Midbrain (tissue), 1 donor: ENCODE data around the gene IPO4.

Experiments used
- DNase-seq: peaks from one replicate; lab custom pipeline; 2025; lab: John Stamatoyannopoulos, UW

The IPO4 gene

GRCh38 chr14:24146978-24147760 is 41.4 kb downstream of the IPO4 start, which contains the start of gene RNF31:
RNF31 (plus strand) TSS chr14:24147498; CDS start chr14:24147699, 201 bp downstream.
- peak; percentile 99 for DNase-seq

- DNase-seq: peak; percentile 77
Measured at GRCh38 chr14:24146453-24146977, 42.1 kb downstream of the IPO4 start, which contains the start of gene PSME2. PSME2 (minus strand) TSS chr14:24146610; CDS start chr14:24146581, 29 bp downstream.

GRCh38 chr14:24145690-24146452 is 42.7 kb downstream of the IPO4 start:
- DNase-seq: no peak

GRCh38 chr14:24145219-24145618 is 43.4 kb downstream of the IPO4 start:
- DNase-seq: no peak

- no peak for DNase-seq
Measured at GRCh38 chr14:24144451-24144850, 44.2 kb downstream of the IPO4 start.

GRCh38 chr14:24143511-24143910 is 45.1 kb downstream of the IPO4 start:
- no peak for DNase-seq

- peak; percentile 99 for DNase-seq
Measured at GRCh38 chr14:24141097-24141880, 47.3 kb downstream of the IPO4 start, which contains the start of gene EMC9. EMC9 (minus strand) TSS chr14:24141591; CDS start chr14:24141304, 287 bp downstream.

GRCh38 chr14:24139272-24139934 is 49.2 kb downstream of the IPO4 start:
- DNase-seq: no peak

- no peak for DNase-seq
Measured at GRCh38 chr14:24138396-24139271, 50.0 kb downstream of the IPO4 start.

GRCh38 chr14:24137529-24138395 is 50.9 kb downstream of the IPO4 start:
- no peak for DNase-seq

GRCh38 chr14:24136684-24137528 is 51.7 kb downstream of the IPO4 start:
- DNase-seq: no peak

GRCh38 chr14:24135834-24136683 is 52.6 kb downstream of the IPO4 start, which contains the start of gene PSME1:
PSME1 (plus strand) TSS chr14:24136194; CDS start chr14:24136263, 69 bp downstream.
- DNase-seq: peak; percentile 92

- no peak for DNase-seq
Measured at GRCh38 chr14:24135584-24135833, 53.1 kb downstream of the IPO4 start.

- DNase-seq: no peak
Measured at GRCh38 chr14:24133735-24134134, 54.9 kb downstream of the IPO4 start.

- DNase-seq: no peak
Measured at GRCh38 chr14:24132976-24133375, 55.6 kb downstream of the IPO4 start.

- no peak for DNase-seq
Measured at GRCh38 chr14:24132061-24132685, 56.4 kb downstream of the IPO4 start.

GRCh38 chr14:24131549-24131966 is 57.1 kb downstream of the IPO4 start:
- no peak for DNase-seq
